DND-41 (cell line): ENCODE data around the gene GRID2.

Source experiments
- ATAC-seq: fragments of 200-7000 bp; cut with Tn5 transposase; 3 replicates; pipeline ENCODE4 v1.9.1; 2021; ENCODE audit warnings: low read depth; ENCODE audit not compliant: insufficient read depth
- DNase-seq: peaks from one replicate; pipeline ENCODE4 v3.0.0-alpha.2; 2020
- H2AFZ ChIP-seq: 2 replicates; pipeline ENCODE4 v1.6.0; 2012; ENCODE audit warnings: low read depth, low read length
- H3K27ac ChIP-seq: 2 replicates; pipeline ENCODE4 v1.5.1; 2012; ENCODE audit warnings: low read length, inconsistent platforms
- H3K27me3 ChIP-seq: fragments of 200-600 bp; sonication (generic); 2 replicates; pipeline ENCODE4 v1.6.0; 2012; ENCODE audit warnings: low read length, mild to moderate bottlenecking, inconsistent platforms; ENCODE audit not compliant: insufficient read depth, poor library complexity
- H3K36me3 ChIP-seq: 2 replicates; pipeline ENCODE4 v1.5.1; 2012; ENCODE audit warnings: low read length, inconsistent platforms; ENCODE audit not compliant: insufficient read depth
- H3K4me1 ChIP-seq: 2 replicates; pipeline ENCODE4 v1.5.1; 2012; ENCODE audit warnings: mild to moderate bottlenecking, low read length; ENCODE audit not compliant: insufficient read depth
- H3K4me2 ChIP-seq: 2 replicates; pipeline ENCODE4 v1.6.0; 2012; ENCODE audit warnings: mild to moderate bottlenecking, moderate library complexity, low read length, inconsistent platforms; ENCODE audit not compliant: insufficient read depth
- H3K4me3 ChIP-seq, 2 experiments: fragments of 200-600 bp in 1 of 2; shearing (Covaris generic) in 1 of 2; 2 replicates each; pipeline ENCODE4 v1.5.1; 2012 to 2016; ENCODE audit warnings: inconsistent platforms in 2 of 2, low read length in 2 of 2, mild to moderate bottlenecking in 2 of 2, low read depth in 1 of 2, moderate library complexity in 1 of 2
- H3K79me2 ChIP-seq: 2 replicates; pipeline ENCODE4 v1.6.0; 2012; ENCODE audit warnings: low read length, inconsistent platforms; ENCODE audit not compliant: insufficient read depth
- H3K9ac ChIP-seq: 2 replicates; pipeline ENCODE4 v1.6.0; 2012; ENCODE audit warnings: low read depth, mild to moderate bottlenecking, inconsistent platforms, low read length, moderate library complexity
- H3K9me3 ChIP-seq: 2 replicates; pipeline ENCODE4 v1.5.1; 2012; ENCODE audit warnings: low read length, moderate library complexity, mild to moderate bottlenecking, inconsistent platforms; ENCODE audit not compliant: insufficient read depth, severe bottlenecking
- H4K20me1 ChIP-seq: 2 replicates; pipeline ENCODE4 v1.6.0; 2012; ENCODE audit warnings: low read length; ENCODE audit not compliant: insufficient read depth
- CTCF ChIP-seq: IDR thresholded peaks from 2 replicates; pipeline ENCODE4 v1.5.1; 2012; ENCODE audit warnings: borderline replicate concordance, low read length, moderate library complexity, mild to moderate bottlenecking; ENCODE audit not compliant: poor library complexity, severe bottlenecking; ENCODE audit errors: extremely low read depth
- EZH2 ChIP-seq: IDR thresholded peaks from 3 replicates; pipeline ENCODE4 v1.6.1; 2012; ENCODE audit warnings: borderline replicate concordance, low read depth, mild to moderate bottlenecking, moderate library complexity, low read length, inconsistent platforms; ENCODE audit not compliant: severe bottlenecking

GRID2 gene

GRCh38 chr4:92262371-92262770, 41.4 kb upstream of the GRID2 start:
- Histone ChIP-seq H3K4me2 (no peak overlapping the region), H2AFZ (no peak overlapping the region), H3K9ac (no peak overlapping the region), H3K36me3 (no peaks in the 10 kb centered on the region), H3K4me3 (no peak overlapping the region), H3K4me1 (no peaks in the 10 kb centered on the region), H3K27me3 (no peaks in the 10 kb centered on the region), H3K9me3 (peaks cover 2% of the 10 kb centered on the region), H4K20me1 (no peaks in the 10 kb centered on the region), H3K27ac (no peak overlapping the region), H3K79me2 (no peaks in the 10 kb centered on the region)
- DNase-seq (no peak), ATAC-seq (no peak)
- TF ChIP-seq EZH2 = no peak
- TF ChIP-seq CTCF = no peak

DNA sequence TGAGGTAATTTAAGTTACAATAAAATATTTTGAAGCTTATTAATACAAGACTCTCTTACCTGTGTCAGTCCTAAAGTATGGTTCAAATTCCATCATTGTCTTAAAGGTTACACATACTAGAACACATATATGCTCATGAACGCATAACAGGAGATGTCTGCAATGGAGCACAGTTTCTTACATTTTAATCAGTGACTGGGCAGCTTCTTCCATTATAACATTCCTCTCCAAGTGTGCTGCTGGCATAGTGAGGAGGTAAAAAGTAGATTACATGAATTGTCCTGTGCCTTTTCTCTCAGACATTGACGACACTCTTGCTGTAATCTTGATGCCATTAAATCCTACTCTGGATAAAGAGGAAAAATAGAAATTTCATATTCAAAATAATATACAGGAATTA, 40.8 kb upstream of the GRID2 start:
- Histone ChIP-seq H3K4me2 (no peak overlapping the region), H3K79me2 (no peaks in the 10 kb centered on the region), H2AFZ (no peak overlapping the region), H3K4me1 (no peaks in the 10 kb centered on the region), H4K20me1 (no peaks in the 10 kb centered on the region), H3K36me3 (no peaks in the 10 kb centered on the region), H3K4me3 (no peak overlapping the region), H3K27ac (no peak overlapping the region), H3K27me3 (no peaks in the 10 kb centered on the region), H3K9me3 (peaks cover 2% of the 10 kb centered on the region), H3K9ac (no peak overlapping the region)
- ATAC-seq (no peak), DNase-seq (no peak)
- TF ChIP-seq CTCF (no peak), EZH2 (no peak)

- no peak for DNase-seq
- H3K27me3 ChIP-seq = no peaks in the 10 kb centered on the region
- no peak overlapping the region for H3K4me2 ChIP-seq
- no peaks in the 10 kb centered on the region for H3K9me3 ChIP-seq
- no peak for TF ChIP-seq EZH2
- no peak for TF ChIP-seq CTCF
- no peaks in the 10 kb centered on the region for H3K4me1 ChIP-seq
- no peak overlapping the region for H3K27ac ChIP-seq
- no peak overlapping the region for H3K9ac ChIP-seq
- ATAC-seq = no peak
- H4K20me1 ChIP-seq = no peaks in the 10 kb centered on the region
- no peaks in the 10 kb centered on the region for H3K79me2 ChIP-seq
- no peak overlapping the region for H2AFZ ChIP-seq
- no peaks in the 10 kb centered on the region for H3K36me3 ChIP-seq
- no peak overlapping the region for H3K4me3 ChIP-seq
These were observed 40.2 kb upstream of the GRID2 start for GRCh38 chr4:92263575-92263974.

DNA sequence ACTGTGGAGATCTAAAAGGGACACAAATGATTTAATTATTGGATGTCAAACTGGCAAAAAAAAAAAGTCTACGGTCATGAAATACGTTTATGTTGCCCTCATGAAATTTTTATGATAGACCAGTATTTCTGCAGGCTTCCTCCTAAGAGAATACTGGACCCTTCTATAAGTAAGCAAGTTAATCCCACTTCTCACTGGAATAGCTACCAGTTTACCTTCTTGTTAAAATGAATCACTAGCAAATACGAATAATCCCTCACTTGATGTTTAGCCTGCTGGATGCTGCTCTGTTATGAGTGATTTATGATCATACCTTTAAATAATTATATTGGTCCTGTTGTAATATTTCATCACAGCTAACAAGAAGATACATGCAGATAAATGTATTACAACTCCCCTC, 39.6 kb upstream of the GRID2 start:
- H3K27me3 ChIP-seq = no peaks in the 10 kb centered on the region
- no peaks in the 10 kb centered on the region for H3K9me3 ChIP-seq
- TF ChIP-seq EZH2 = no peak
- no peak for TF ChIP-seq CTCF
- H3K4me1 ChIP-seq = no peaks in the 10 kb centered on the region
- DNase-seq (no peak), ATAC-seq (no peak)
- H3K27ac ChIP-seq = no peak overlapping the region
- no peaks in the 10 kb centered on the region for H3K79me2 ChIP-seq
- no peaks in the 10 kb centered on the region for H4K20me1 ChIP-seq
- H3K4me3 ChIP-seq = no peak overlapping the region
- no peak overlapping the region for H3K9ac ChIP-seq
- no peaks in the 10 kb centered on the region for H3K36me3 ChIP-seq
- H2AFZ ChIP-seq = no peak overlapping the region
- H3K4me2 ChIP-seq = no peak overlapping the region
